GM19455 (cell line): Measurements from ENCODE around the gene CACNA1S.

Source experiments
- ATAC-seq: cut with Tn5 transposase; IDR thresholded peaks from one replicate; pipeline ENCODE4 v1.9.1; 2021; ENCODE audit not compliant: unreplicated experiment

CACNA1S gene

DNA sequence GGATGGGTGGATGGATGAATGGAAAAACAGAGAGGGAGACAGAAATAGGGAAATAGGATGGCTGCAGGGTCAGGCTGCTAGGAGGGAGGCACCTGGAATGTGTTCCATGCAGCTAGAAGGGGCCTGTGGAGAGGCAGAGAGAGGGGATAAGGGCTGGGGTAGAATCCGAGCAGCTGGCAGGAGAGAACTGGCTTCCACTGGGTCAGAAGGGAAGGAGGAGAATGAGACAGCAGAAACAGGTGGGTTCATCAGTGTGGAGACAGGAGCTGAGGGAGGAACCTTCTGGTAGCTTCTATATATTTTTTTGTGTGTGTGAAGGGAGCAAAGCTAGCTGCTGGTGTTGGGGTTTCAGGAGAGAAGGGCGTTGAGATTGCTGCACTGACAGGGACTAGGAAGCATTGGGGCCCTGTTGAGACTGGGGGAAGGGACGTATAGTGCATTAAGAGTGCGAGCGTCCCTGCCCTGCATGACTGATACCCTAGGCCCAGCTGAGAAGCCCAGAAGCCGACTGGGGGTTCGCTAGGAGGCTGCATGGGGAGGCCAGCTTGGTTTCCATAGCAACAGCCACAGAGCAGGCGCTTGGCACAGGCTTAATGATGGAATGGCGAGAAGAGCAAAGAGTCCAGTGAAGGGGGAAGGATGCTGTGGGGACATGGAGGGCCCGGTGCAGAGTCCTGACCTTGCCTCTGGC lies 73.9 kb downstream of the CACNA1S start:
- no peak for ATAC-seq

DNA sequence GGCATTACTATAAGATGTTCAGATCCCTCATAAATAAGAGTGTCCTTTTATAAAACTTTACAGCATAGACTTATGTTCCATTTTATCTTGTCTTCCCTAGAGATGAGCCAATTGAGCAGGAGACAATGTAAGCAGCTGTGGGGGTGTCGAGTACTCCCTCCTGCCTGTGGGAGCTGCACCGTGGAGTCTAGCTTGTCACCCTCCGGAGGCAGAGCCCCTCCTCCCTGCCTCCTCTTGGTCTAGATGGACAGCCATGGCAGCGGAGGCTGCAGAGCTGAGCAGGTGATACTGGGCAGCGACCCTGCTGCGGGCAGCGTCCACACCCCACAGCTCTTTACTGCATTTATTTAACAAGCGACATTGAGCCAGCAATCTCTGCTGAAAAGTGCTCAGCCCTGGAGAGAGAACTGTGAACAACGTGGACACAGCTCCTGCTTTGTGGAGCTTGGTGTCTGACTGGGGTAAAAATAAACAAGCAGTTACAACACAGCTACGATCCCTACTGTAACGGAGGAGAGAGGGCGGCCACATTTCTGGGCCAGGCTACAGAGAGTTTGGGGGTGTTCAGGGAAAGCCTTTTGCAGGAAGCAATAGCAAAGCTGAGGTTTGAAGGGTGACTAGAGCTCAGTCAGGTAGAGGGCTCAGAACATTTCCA lies 75.9 kb downstream of the CACNA1S start:
- no peak for ATAC-seq

DNA sequence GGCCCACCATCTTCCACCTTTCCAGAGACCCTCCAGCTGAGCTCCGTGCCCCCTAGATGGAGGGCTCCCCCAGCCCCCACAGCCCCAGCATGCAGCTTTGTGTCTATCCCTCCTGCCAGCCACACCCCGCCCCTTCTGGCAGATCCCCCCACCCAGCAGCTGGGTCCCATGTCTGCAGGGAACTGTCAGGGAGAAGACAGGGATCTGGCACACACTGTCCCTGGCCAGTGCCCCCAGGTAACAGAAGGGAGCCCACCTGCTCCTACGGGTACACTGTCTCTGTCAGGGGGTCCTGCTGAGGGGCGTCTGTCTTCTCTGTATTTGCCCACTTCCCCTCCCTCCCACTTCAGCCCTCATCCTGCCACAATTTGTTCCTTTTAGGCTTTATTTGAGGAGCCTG lies 77.6 kb downstream of the CACNA1S start:
- no peak for ATAC-seq

DNA sequence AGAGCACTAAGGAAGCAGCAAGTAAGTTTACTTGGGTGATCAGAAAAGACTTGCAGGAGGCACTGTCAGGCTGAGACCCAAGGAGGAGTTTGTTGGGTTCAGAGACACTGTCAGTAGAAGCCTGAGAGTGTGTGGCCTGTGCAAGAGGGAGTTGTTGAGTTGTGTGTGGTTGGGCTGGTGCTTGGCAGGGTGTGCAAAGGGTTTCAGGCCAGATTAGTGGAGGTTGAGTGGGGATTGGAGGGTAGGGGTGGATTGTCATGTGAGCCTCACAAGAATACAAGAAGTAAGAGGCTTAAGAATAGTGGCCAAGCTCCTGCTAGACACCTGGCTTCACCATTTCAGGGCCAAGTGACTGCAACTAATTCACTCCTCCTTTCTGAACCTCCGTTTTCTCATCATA lies 79.8 kb downstream of the CACNA1S start:
- no peak for ATAC-seq

DNA sequence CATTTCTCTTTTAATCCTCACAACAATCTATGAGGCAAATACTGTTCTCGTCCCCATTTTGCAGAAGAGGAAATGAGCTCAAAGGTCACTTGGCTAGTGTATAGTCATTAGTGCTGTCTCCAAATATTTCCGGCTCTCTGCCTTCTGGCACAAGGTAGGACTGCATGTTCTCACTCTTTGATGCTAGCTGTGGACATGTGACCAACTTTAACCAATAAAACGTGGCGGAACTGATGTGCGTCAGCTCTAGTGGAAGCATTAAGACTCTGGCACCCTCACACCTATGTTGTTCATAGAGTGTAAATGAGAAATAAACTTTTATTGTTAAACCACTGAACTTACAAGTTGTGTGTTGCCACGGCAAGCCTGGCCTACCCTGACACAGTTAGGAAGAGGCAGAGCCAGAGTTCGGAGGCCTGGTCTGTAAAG lies 83.8 kb downstream of the CACNA1S start:
- no peak for ATAC-seq

DNA sequence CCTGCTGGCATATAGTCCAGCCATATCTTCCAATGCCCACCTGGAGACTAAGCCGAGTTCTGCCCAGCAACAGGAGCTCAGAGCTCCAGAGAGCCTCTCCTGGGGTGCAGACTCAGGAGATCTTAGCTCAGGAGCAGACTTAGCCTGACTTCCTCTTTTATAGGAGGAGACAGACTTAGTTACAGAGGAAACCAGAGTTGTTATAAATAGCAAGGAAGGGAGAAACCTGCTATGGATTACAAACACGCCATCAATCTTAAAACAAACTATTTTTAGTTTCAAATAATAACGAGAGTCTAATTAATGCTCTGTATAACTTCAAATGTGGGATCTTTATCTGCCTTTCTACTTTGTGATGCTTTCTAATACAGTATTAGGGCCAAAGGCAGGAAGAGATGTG lies 85.4 kb downstream of the CACNA1S start:
- no peak for ATAC-seq

DNA sequence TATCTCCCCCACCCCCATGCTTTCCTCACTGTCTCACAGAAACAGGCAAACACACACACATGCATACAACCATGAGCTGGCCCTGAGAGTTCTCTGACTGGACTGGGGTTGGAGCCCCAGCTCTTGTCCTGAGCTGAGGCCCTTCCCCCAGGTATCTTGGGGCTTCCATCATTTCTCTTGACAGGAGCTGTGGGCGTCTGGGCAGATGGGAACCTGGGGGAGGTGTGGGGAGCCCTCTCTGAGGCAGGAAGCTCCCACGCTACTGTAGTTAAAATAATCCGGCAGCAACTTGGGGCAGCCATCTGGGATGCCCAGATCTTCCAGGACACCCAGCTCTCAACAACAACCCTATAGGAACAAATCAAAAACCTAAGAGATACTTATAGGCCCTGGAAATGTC lies 86.0 kb downstream of the CACNA1S start:
- ATAC-seq = no peak

DNA sequence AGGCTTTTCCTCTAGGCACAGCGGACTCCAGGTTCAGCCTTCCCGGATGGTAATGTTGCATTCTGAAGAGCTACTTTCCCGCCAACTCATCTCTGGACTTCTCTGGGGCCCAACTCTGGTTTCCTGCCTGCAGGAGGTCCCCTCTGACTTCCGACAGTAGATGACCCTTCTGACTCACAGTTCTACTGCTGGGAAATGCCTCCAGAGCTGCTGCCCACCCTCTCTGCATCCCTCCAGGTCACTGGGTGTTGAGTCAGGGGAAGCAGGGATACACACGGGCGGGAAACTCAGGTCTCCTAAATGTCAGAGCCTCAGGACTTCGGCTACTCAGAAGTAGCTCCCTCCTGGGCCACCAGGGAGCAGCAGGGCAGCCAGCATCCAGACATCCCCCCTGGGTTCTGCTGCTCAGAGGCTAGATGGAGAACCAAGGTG lies 86.6 kb downstream of the CACNA1S start:
- ATAC-seq = no peak

DNA sequence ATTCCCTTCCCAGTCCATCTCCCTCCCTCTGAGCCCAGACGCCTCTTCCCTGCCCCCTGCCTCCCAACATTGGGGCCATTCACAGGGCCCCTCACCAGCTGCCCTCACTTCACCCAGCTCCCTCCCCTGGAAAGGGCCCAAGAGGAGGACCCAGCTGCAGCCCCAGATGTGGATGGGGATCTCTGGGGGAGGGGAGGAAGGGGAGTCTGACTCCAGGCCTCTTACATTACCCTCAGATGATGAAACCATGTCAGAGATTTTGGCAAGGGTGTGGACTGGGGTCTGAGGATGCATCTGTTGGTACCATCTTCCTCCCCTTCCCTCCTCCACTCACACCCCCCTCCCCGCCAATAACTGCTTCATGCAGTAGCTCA lies 87.6 kb downstream of the CACNA1S start:
- ATAC-seq = no peak

DNA sequence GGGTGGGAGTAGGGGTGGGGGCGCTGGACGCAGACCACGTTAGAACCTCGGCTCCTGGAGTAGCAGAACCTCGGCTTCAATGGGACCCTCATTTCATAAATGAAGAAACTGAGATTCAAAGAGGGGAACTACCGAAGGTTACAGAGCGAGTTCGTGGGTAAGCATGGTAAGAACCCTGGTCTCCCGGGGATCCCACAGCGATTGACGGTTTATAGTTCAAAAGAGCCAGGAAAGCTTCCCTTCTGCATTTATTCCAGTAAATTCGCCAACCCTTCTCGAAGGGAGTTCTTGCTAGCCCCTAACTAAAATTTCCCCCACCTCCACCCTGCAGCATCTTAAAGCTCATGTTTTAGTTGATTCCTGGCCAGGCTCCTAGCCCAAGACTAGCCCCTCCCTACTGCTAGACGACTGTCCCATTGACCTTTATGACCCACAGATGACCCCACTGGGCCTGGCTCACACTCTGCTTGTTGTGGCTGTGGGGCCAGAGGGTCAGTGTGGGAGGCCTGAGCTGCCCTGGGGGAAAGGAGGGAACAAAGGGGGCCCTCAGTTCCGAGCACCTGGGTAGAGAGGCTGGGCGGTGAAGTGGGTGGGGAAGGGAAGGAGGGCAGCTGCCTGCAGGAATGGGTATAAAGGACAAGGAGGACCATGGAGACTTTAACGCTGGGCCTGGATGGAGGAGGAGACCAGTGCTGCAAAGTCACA lies 88.2 kb downstream of the CACNA1S start:
- no peak for ATAC-seq

DNA sequence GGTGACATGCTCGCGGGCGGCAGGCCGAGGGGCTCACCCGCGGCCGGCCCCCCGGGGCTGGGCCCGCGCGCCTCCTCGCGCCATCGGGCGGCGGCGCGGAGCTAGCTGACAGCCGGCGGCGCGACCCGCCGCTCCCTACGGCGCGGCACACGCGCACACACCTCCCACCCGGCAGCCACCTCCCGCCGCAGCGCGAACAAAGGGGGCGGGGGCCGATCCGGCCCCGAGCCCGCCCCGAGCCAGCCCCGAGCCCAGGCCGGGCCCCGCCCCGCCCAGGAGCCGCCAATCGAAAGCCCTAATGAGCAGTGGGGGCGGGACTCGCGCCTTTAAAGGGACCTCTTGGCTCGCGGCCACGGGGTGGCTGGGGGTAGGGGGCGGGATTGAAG lies 88.7 kb downstream of the CACNA1S start, which contains the start of gene KIF21B:
Gene KIF21B, minus strand, starts transcription at position 198 of the 386 bp plus-strand sequence. CDS start 331 bp downstream, outside the sequence.
- peak; percentile 60 for ATAC-seq

DNA sequence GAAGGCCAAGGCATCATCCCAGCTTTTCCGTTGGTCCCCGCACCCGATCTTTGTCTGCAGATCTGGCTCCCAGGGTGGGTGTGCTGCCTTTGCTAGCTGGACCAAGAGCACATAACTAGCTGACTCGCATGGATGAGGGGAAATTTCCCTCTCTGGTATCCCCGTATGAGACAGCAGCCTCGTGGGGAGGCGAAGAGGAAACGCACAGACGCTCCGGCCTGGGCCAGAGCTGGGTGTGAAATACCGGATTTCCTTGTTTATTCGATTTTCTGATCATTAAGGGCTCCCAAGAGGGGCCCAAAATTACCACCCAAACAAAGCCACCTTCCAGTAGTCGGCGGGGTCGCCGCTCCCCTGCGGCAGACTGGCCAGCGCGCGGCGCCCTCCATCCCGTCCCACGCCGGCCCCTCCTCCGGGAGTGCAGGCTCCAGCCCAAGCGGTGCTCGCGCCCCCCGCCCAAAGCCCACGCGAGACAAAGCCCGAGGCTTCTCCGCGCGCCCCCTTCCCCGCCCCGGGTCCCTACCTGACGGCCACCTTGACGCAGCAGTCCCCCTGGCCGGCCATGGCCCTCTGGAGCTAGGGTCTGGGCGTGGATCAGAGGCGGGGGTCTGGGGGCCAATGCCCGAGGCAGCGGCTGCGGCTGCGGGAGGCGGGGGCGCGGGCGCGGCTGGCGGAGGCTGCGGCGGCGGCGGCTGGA lies 89.3 kb downstream of the CACNA1S start:
- peak; percentile 0 for ATAC-seq

DNA sequence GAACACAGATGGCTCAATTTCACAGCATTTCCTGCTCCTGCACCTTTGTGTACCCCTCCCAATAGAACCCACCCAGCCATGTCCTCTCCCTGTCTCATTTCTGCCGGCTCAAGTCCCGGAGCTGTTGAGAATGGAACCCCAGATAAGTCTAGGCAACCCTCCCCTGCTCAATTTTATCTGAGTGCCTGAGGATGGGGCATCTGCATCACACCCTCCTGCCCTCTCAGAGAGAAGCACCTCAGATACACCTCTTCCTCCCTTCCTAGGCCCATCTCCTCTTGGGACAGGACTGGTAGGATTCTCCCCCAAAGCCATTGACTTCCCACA lies 89.8 kb downstream of the CACNA1S start:
- no peak for ATAC-seq

DNA sequence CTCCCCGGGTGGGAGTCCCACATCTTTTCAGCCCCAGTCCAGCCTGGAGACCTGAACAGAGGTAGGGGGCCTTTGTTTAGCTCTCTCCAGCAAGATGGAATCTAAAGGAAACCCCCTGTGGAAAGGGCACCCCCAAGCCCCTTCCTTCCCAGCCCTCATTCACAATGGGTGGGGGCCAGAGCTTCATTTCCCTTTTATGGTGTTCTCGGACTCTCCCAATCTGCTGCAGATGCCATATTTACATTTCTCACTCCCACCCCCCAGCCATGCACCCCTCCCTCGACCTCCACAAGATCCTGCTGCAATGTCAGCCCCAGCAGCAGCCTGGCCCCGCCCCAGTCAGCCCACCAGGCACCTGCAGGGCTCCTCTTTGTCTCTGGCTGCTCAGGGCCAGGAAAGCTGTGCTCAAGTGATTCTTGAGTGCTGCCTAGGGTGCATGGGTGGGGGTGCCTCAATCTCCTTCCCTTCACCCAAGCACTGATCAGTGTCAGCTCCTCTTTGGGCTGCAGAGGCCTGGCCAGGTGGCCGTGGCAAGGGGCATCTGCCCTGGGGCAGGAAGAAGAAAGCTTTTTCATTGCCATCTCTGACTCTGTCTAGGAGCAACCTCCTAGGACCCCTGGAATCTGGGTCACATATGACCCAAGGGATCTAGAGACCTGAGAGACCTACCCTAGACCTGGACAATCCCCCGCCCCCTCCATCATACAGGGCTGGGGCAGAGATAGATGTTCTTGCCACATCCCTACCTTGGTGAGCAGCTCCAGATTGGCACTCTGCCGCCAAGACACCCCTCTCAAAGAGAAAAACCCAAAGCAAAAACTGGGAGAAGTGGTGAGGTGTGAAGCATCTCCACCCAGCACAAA lies 90.4 kb downstream of the CACNA1S start:
- ATAC-seq = no peak

DNA sequence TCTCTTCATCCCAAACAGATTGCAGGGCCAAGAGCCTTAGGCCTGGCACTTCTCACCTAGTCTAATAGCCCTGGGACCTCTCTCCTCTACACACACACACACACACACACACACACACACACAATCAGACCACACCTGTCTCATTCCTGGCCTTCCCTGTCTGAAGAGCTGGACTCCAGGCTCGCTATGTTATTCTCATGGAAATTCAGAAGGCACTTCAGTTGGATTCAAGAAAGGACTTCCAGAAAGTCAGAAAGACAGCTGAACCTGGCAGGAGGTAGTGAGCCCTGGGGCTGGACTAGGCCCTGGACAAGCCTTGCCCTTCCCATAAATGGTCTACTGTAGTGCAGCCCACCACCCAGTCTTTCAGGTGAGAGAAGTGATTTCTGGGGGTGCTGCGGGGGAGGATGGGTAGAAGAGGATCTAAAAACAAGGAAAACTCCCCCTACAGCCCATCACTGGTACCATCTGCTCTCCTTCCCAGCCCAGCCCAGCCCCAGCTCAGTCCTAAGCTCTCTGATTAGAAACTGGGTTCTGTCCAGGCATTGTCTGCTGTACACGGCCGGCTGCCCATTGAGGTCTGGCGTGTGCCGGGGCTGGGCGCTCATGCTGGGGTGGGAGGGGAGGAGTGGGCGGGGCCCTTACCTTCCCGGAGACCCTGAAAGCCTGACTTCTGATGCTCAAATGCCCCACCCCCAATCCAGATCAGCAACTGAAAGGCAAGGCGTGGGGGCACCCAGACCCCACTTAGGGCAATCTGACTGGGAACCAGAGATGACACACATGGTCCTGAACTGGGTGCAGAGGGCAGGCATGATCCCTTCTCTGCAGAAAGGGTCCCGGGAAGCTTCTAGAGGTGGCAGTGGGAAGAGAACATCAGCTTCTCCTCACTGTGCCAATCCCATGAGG lies 91.3 kb downstream of the CACNA1S start:
- no peak for ATAC-seq

DNA sequence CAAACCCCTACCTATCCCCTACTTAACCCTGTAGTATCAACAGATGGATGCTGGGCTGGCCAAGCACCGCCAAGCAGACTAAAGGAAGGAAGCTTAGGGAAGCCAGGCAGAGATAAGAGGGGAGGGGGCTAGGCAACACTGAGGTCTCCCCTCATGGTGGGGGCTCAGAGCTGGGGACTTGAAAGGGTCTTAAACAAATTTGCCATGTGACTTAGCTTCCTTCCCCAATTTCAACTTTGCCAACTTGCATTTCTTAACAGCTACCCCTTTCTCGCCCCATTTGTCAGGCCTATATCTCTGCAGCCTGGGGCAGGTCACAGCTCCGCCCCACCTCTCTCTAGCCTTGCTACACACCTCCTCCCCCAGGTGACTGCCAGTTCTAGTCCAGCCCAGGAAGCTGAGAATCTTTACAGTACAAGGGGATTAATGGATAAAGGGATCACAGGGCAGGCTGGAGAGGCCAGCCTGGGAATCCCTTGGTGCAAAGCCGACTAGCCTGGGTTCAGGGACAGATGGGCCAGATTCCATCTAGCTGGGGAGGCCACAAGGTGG lies 92.1 kb downstream of the CACNA1S start:
- ATAC-seq = no peak

DNA sequence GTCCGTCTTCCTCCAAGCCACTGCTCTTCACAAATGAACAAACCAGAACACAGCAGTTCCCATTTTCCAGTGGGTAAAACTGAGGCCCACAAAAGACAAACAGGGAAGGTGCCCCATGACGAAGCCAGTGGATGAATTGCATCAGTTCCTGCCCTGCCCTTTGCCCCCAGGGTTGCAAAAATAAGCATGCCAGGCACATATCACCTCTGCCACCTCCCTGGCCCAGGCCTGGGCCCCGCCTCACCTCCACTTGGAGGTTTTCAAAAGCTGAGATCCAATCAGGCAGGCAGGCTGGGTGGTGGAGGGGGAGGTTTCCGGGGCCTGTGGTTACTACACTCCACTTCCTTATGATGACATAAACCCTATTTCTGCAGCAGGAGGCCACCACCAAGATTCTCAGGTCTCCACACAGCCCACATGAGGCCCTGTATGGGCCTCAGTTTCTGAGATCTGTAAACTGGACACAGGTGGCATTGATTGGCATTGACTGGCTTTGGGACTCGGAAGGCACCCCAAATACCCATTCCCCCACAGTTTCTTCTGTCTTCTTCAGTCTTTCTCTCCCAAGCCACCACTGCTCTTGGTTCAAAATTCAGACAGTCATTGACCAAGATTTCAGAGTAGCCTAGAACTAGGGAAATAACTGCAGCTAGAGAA lies 92.8 kb downstream of the CACNA1S start:
- ATAC-seq = peak; percentile 61

DNA sequence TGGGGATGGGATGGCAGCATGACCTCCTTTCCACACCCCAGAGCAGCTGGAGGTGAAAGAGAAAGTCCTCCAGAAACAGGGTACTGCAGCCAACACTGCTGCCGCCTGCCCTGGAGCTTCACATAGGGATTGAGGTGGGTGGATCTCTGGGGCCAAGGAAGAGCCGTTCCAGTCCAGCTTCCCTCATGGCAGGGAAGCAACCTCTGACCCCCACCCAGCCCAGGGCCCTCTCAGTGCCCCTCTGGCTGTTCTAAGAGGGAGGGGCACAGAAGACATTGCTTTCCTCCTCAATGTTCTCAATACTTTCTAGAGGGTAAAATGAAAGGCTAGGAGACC lies 94.4 kb downstream of the CACNA1S start:
- ATAC-seq = no peak
